ENCODE results near the gene MRPL1.

GRCh38 chr4:77963004-77963403 is 100.4 kb downstream of the MRPL1 start:
- TF ChIP-seq CTCF (IDR thresholded peaks at IDR 0.05) (no peak), SIN3A (IDR thresholded peaks at IDR 0.05; ENCODE audit: borderline replicate concordance, insufficient read depth, low read depth, low read length) (no peak), TCF7L2 (IDR thresholded peaks at IDR 0.05; ENCODE audit: low read depth, low read length) (no peak), POLR2AphosphoS5 (IDR thresholded peaks at IDR 0.05; ENCODE audit: low read depth, low read length) (no peak), REST (IDR thresholded peaks at IDR 0.05; ENCODE audit: insufficient read depth in 1 of 2, low read depth in 2 of 2, low read length in 1 of 2) (no peak)

All from Panc1 (cell line).